T-helper 22 cell (primary cell): ENCODE results near the gene APAF1.
"Not testable (repeated sequence)": the region's sequence is repeated elsewhere in the genome, so short reads cannot be mapped to it uniquely, and the experiment has no call there.

ENCODE experiments used
- DNase-seq: peaks from one replicate; pipeline ENCODE4 v3.0.0-alpha.2; 2020; ENCODE audit warnings: low read depth

The APAF1 gene

DNA sequence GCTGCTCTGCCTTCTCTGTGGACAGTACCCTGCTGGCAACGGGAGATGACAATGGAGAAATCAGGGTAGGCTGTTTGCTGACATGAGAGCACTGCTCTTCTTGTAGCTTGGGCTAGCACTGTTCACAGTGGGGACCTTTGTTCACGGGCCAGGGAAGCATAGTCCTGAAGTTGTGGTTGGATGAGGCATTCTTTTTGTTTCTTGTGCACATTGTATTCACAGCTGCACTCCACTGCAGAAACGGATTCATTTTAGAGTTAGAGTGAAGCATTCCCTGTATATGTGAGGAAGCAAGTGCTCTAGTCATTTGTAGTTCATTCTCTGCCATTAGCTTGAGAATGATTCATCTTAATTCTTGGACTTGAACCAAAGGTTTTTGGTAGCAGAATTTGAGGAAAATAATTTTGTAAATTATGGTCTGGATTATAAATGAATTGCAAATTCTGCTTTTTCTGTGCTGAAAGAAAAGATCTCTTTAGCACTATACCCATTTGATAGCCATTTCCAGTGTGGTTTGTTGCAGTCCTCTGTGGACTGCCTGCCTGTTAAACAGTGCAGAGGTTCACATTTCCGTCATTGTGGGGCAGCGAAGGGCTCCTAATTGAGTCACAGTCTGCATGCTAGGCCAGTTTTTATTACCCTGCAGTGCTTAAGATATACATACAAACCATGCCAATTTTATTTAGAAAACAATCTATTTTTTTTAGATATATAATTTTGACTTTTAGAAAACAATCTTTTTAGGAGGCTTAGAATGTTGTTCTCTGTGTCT, 80.6 kb downstream of the APAF1 start:
- no peak for DNase-seq

DNA sequence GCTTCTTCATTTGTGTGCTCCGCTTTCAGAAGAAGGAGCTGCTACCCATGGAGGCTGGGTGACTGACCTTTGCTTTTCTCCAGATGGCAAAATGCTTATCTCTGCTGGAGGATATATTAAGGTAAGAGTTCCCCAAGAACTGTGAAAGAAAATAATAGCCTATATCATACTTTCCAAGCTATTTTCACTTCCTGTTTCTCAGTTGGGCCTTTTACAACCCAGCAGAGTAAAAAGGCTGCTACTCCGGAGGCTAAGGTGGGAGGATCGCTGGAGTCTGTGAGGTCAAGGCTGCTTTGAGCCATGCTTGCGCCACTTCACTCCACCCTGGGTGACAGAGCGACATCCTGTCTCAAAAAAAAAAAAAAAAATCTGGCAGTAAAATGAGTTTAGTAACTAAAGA, 82.1 kb downstream of the APAF1 start:
- no peak for DNase-seq

DNA sequence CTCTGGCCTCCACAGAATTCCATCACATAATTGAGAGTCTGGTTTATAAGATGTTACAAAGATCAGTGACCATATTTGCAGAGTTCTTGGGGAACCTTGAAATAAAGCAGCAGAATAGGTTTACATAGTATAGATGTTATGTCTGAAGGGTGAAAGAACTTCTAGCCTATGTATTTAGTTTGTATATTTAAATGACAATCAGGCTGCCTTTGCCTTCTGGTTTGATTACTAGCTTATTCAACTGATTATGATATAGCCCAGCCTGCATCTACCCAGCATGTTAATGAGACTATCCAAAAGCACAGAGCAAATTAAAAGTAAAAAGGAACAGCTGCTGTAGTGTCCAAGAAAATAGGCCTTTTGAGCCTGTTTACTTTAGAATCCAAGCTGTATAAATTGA, 85.3 kb downstream of the APAF1 start:
- DNase-seq, result no peak

DNA sequence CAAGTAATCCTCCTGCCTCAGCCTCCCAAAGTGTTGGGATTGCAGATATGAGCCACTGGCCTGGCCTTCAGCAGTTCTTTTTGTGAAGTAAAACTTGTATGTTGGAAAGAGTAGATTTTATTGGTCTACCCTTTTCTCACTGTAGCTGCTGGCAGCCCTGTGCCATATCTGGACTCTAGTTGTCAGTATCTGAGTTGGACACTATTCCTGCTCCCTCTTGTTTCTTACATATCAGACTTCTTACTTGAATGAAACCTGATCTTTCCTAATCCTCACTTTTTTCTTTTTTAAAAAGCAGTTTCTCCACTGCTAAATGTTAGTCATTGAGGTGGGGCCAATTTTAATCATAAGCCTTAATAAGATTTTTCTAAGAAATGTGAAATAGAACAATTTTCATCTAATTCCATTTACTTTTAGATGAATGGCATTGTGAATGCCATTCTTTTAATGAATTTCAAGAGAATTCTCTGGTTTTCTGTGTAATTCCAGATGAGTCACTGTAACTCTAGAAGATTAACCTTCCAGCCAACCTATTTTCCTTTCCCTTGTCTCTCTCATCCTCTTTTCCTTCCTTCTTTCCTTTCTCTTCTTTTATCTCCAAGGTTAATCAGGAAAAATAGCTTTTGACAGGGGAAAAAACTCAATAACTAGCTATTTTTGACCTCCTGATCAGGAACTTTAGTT, 88.7 kb downstream of the APAF1 start:
- DNase-seq, result no peak

DNA sequence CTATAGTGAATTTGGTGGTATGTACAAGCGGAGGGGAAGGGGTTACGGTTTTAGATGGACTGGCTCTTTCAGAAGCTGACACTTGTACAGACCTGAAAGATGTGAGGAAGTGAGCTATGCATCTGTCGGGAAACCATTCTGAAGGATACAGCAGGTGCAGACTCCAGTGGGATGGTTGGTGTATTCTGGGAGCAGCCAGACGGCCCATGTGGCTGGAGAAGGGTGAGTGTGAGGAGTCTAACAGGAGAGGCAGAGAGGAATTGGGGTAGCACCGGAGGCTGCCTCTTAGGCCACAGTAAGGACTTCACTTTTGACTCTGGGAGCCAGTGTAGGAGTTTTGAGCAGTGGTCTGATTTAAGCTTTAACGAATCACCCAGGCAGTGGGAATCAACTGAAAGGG, 90.7 kb downstream of the APAF1 start:
- no peak for DNase-seq

DNA sequence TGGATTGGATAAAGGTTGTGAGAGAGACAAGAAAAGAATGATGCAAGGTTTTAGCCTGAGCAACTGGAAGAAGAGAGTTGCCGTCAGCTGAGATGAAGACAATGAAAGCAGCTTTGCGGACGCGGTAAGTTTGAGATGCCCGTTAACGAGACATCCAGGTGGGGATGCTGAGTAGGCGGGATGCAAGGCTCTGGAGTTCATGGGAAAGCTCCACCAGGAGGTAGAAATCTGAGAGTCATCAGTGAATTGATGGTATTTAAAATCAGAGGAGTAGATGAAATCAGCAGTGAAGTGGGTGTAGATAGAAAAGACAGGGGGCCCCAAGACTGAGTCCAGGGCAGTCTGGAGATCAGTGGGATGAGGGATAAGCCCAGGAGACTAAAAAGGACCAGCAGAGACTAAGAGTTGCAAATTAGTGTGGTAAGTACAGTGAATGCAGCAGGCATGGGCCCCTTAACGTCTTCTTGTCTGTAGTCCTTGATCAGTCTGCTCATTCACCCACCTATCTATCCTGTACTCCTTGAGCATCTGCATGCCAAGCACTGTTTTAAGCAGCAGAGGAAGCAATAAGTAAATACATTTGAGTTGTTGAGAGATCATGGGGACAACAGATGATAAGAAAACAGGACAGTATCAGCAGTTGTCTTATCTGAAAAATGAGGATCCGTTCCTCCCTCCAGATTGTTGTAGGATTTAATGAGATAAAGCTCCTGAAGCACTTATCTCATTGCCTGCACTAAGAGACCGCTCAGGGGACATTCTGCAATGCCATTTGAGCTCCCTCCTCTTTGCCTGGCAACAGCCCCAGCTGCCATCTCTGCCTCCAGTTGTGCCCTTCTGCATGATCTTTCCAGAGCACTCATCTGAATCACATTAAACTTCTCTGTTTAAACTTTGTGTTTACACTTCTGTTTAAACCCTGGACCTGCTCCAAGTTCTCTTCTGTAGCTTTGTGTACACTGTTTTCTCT, 91.5 kb downstream of the APAF1 start:
- no peak for DNase-seq

DNA sequence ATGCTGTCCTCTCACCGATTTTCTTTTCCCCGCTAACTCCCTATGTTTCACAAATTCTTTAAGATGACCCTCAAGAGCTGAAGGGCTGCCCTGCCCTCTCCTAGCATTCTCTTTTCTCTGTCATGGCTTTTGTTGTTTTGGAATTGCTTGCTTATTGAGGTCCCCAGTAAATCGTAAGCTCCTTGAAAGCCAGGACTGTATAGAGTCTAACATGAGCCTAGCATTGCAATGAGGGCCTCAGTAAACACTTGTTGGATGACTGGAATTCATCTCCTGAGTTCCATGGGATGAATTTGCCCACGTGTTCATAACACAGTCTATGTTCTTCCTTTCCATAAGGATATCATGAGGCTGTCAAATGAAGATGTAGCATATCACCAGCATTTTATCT, 92.2 kb downstream of the APAF1 start:
- DNase-seq, result no peak

DNA sequence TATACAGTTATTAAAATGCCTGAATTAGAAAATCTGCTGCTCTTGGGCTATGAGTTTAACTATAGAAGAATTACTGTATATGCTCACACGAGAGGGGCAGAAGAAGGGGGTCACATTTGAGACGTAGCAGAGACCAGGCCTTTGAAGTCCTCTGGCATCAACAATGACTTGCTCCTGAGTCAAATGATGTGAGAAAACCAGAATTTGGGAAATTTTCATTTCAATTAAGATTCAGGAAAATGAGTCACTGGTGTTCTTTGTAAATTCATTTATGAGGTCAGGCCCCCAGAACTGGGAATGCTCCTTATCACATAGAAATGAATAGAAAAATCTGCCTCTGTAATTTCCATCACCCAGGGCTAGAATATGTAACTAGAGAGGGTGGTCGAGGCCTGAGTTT, 92.9 kb downstream of the APAF1 start:
- DNase-seq, result no peak

DNA sequence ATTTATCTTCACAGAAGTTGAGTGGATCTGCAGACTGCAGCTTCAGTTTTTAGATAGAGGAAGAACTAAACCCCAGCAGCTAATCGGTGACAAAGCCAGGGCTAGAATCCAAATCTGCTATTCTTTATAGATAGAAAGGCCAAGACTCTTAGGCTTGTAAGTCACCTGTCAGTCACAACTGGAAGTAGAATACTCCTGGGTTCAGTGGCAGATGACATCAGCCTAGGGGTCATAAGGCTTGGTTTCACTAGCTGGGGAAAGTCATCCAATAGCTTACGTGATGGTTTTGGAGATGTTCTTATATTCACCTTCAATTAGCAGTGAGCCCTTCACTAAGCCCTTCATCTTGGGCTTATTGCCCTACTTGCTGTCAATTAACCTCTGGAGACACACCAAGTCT, 93.4 kb downstream of the APAF1 start:
- no peak for DNase-seq

DNA sequence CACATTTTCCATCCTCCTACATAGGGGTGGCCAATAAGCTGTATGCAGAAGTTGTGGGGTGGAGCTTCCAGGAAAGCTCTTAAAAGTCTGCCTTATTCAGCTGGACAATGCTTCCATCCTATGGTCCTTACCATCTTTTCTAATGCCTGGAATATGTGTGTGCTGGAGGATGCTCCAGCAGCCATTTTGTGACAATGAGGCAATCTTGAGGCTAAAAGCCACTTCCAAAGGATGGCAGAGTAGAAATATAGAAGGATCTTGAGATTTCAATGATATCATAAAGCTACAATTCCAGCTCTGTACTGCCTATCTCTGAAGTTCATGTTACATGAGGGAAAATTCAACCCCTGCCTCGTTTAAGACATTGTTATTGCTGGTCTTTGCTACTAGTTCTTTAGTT, 95.7 kb downstream of the APAF1 start:
- DNase-seq, result no peak

DNA sequence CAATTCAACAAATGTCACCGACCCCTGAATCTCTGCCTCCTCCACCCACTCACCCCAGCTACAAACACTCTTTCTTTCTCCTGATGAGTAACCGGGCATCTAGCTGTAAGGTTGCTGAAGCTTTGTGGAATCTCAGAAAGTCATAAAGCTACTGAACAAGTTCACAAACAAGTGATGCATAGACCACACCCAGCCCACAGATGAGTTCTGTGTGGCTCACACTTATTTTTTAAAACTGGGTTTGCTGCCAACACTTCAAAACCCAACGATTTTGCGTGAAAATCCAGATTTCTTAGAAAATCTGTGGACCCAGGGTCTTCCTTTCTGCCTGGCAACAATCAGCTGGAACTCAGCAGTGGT, 96.1 kb downstream of the APAF1 start:
- no peak for DNase-seq

DNA sequence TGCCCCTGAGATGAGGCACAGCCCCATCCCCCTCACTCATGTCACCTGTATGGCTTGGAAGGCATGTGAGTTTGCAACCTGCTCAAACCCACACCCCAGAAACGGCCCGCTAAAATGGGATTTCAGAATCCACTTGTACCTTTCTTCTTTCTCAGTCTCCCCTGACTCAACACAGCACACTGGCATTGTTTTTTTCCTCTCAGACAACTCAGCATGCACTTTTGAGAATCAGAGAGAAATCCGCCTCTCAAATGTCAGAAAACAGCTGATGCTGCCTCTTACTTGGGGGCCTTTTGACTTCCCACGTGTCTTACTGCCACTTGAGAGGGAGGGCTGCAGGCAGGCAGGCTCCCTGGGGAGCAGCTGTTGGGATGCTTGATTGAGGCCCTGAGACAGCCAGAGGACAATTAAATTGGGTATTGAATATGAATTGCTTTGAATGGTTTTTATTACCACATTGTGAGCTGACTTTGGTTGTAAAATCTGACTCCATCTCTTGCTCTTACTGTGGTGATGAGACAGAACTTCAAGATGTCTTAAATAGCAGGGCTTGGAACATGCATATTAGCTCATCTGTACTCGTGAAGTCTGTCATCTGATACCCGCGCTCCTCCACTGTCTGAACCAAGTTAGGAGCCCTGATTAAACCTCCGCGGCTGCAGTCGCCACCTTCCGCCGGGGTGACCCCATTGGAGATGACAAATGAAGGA, 96.6 kb downstream of the APAF1 start:
- no peak for DNase-seq

DNA sequence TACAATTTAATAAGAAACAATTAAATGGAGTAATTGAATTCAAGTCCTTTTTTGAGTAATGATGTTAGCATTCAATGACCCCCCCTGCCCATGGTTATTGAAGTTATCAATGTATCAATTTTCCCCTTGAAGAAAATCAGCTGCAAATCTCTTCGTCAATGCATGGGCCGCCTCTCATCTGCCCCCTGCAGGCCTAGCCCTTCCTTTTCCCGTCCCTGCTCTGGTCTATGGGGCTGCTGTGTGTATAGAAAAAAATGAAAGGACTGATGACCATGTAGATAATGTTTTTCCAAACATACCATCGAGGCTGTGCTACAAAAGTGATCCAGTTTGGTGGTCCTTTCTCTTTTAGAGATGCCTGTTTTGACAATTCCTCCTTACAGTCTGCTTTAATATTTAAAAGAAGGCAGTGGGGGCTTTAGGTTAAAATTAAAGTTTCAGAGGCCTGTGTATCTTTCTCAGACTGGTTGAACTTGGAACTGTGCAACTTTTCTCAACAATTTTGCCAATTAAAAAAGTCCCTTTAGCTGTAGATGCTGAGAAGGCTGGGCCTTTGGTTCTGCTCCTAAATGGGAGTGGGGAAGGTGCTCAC, 98.4 kb downstream of the APAF1 start:
- DNase-seq, result no peak

DNA sequence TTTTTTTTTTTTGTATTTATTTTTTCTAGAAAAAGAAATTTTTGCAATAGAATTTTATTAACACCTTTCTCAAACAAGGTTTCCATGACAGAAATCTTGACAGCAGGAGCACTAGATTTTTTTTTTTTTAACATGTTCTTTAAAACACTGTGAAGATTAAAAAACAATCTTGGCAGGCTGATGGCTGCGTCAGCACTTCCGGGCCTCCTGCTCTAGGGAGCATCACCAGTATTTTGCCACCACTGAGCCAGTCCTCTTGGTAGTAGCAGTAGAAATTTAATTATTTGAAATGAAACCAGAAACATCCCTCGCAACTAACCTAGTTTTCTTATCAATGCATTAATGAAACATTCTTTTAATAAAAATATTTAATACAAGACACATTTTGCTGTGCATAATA, 99.6 kb downstream of the APAF1 start:
- DNase-seq, result no peak

DNA sequence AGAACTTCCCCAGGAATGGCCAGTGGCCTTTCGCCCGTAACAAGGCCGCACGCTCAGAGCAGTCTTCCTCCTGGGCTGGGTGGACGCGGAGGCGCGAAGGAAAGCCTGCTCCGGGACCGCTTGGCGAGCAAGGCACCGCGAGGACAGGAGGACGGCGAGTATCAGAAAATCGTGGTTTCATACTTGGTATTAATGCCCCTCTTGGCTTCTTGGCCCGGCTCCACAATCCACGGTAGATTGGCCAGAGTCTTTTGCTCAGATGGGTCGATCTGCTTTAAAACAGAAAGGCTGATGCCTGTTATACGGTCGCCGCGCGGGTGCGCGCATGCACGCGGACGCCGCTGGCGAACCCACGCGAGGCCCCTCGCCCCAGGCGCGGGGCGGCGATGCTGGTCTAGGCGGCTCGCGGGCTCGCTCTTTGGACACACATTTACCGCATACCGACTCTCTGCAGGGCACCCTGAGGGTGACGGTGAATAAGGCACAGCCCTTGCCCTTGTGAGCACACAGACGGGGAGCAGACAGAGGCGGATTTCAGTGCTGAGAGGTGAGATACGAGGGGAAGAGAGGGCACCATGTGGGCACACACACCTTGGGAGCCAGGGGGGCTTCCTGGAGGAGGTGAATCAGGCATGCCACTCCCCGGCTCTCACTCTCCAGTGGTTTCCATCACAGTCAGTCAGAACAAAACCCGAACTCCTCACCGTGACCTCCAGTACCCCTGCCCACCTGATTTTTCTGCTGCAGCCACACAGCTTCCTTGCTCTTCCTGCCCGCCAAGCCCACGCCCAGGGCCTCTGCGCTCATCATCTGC, 100.7 kb downstream of the APAF1 start:
- DNase-seq, result no peak

DNA sequence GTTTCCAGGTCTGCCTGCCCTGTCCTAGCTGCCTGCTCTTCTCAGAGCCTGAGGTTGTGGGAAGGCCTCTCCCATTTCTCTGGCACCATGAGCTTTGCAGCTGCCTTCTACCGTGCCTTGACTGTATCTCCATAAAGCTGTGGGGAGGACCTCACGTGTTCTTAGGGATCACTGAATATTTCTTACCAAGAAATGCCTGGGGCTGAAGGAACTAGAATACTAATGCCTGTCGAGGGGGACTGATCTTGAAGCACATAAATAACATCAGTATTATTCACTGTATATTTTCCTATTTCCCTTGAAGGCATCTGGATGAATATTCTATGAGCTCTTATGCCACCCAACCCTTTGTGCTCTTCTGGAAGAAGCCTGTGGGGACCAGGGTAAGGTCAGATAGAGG, 103.4 kb downstream of the APAF1 start:
- DNase-seq, result no peak

DNA sequence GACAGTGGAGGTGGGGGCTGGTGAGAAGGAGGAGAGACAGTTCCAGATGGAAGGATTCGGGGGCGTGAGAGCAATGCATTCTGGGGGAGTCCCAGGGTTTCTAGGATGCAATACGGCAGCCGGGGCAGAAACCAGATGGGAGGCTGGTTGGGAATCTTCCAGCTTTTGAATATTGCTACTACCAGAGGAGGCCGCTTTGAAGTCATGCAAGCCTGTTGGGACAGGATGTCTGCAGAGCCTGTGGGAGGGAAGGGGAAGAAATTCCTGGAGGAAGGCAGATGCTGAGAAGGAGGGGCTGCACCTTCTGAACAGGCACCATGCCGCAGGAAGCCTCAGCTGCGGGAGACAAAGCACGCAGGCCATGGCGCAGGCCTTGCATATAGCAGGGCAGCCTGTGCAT, 105.4 kb downstream of the APAF1 start:
- DNase-seq, result no peak

DNA sequence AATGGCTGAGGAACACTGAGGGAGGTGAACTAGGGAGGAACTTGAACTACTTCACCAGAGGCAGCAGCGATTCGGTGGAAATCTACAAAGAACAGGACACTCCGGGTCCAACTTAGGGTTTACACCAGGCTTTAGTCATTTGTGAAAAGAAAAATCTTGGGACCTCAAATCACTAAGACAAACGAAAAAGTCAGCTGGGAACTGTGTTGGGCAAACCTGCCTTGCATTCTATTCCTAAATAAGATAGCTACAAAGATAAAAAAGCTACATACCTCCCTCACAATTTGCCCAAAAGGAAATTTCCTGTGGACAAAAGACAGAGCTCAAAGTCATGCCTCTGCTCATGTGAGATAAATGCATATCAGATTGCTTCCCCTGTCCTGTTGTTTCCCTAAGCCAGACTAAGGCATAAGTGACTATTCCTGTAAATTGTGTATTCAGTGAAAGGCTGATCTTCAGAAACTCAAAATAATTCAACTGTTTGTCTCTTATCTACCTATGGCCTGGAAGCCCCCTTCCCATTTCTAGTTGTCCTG, 106.6 kb downstream of the APAF1 start:
- no peak for DNase-seq

DNA sequence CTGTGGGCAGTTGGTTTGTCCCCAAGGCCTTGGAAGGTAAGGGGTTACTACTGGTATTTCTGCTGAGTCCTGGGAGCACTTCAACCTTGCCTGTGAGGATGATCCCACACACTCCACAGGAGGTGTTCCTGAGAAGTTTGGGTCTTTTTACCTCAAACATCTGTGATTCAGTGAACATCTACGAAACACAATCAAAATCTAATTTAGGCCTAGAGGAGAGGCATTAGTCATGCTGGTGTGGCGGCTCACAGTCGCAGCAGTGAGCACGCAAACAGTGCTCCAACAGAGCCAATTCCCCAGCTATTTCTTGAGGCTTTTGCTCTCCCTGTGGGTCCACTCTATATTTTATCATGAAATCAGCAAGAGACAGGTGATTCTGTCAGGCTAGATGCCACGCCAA, 107.6 kb downstream of the APAF1 start:
- no peak for DNase-seq

DNA sequence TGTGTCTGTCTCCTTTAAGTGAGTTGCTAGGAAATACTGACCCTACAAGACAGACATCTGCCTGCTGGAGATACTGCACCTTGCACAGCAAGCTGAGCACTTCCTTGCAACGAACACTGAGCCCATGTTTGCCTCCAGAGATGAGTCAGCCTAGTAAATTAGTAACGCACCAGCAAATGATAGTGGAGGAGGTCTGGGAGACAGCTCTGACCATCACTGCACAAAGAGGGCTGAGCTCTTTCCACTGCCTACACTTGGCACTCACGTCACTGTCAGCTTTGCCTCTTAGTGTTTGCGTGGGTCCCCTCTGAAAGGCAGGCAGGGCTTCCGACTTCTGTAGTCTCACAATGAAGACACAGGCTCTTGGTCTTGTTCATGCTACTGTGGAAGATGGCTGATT, 109.0 kb downstream of the APAF1 start:
- DNase-seq, result no peak

DNA sequence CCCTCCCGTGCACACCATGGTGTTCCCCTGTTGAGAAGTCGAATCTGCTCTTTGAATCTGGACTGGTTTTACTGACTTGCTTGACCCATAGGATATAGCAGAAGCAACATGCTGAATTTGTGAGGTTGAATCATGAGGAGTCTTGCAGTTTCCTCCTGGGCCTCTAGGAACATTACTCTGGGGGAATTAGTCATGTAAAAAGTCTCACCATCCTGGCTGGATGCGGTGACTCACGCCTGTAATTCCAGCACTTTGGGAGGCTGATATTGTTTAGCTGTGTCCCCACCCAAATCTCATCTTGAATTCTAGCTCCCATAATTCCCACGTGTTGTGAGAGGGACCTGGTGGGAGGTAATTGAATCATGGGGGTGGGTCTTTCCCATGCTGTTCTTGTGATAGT, 110.8 kb downstream of the APAF1 start:
- not testable (repeated sequence) for DNase-seq
